SK-N-SH (cell line): ENCODE data around the gene SYNPR. TPM values are rescaled to one million over a fixed set of nuclear protein-coding genes. Genes with fewer than 3 reads are reported as not detected.

Experiments used
- CTCF ChIA-PET: fragments of 300-600, 350-600 bp; formaldehyde crosslinking; extraction: SDS; loops from one replicate; lab custom pipeline; 2021; lab: Yijun Ruan, JAX
- POLR2A ChIA-PET: fragments of 350-600 bp; sonication (Branson Sonifier 250); formaldehyde crosslinking; extraction: SDS; loops from one replicate; lab custom pipeline; 2020; ENCODE audit warnings: antibody characterized with exemption, inconsistent platforms; lab: Yijun Ruan, JAX
- DNase-seq: peaks from one replicate; pipeline ENCODE4 v3.0.0; 2012
- H2AFZ ChIP-seq: fragments of 200-600 bp; sonication (generic); 2 replicates; pipeline ENCODE4 v1.8.1; 2016; ENCODE audit warnings: antibody characterized with exemption, mild to moderate bottlenecking, low read depth
- H3F3A ChIP-seq: fragments of 200-600 bp; sonication (generic); replicated peaks from 2 replicates; pipeline ENCODE3; 2016; ENCODE audit warnings: antibody characterized with exemption, mild to moderate bottlenecking; ENCODE audit not compliant: insufficient read depth
- H3K27ac ChIP-seq, 2 experiments: fragments of 200-500 bp in 1 of 2; fragments of 200-600 bp in 1 of 2; sonication (Bioruptor generic) in 1 of 2; sonication (generic), shearing (Covaris generic) in 1 of 2; 2 replicates each; pipeline versions ENCODE4 v1.5.1 to v1.6.1; 2014 to 2016; ENCODE audit warnings: low read depth in 2 of 2, inconsistent platforms in 1 of 2, low read length in 1 of 2, mild to moderate bottlenecking in 1 of 2, mixed read lengths in 1 of 2
- H3K27me3 ChIP-seq: fragments of 200-600 bp; sonication (generic), shearing (Covaris generic); 2 replicates; pipeline ENCODE4 v1.6.1; 2016; ENCODE audit warnings: mixed run types; ENCODE audit not compliant: insufficient read depth
- H3K36me3 ChIP-seq, 2 experiments: fragments of 200-500 bp in 1 of 2; fragments of 200-600 bp in 1 of 2; sonication (Bioruptor generic) in 1 of 2; sonication (generic) in 1 of 2; replicated peaks in 1 of 2; 2 replicates each; pipeline versions ENCODE3 to v1.5.1; 2014 to 2016; ENCODE audit warnings: low read length in 1 of 2, mild to moderate bottlenecking in 1 of 2; ENCODE audit not compliant: insufficient read depth in 2 of 2, control insufficient read depth in 1 of 2
- H3K4me1 ChIP-seq, 2 experiments: fragments of 200-500 bp in 1 of 2; fragments of 200-600 bp in 1 of 2; sonication (Bioruptor generic) in 1 of 2; sonication (generic), shearing (Covaris generic) in 1 of 2; 2 replicates each; pipeline versions ENCODE4 v1.5.1 to v1.6.1; 2014 to 2016; ENCODE audit warnings: low read depth in 1 of 2, low read length in 1 of 2, mixed run types in 1 of 2; ENCODE audit not compliant: insufficient read depth in 2 of 2, control insufficient read depth in 1 of 2
- H3K4me2 ChIP-seq: fragments of 200-600 bp; sonication (generic), shearing (Covaris generic); 2 replicates; pipeline ENCODE4 v1.6.1; 2017; ENCODE audit warnings: mixed run types
- H3K4me3 ChIP-seq, 2 experiments: fragments of 200-500 bp in 1 of 2; fragments of 200-600 bp in 1 of 2; sonication (Bioruptor generic) in 1 of 2; sonication (generic), shearing (Covaris generic) in 1 of 2; 2 replicates each; pipeline versions ENCODE4 v1.5.1 to v1.8.1; 2014 to 2016; ENCODE audit warnings: low read depth in 2 of 2, inconsistent platforms in 1 of 2, low read length in 1 of 2, mild to moderate bottlenecking in 1 of 2, mixed read lengths in 1 of 2, moderate library complexity in 1 of 2
- H3K79me2 ChIP-seq: fragments of 200-600 bp; sonication (generic); 2 replicates; pipeline ENCODE4 v1.8.1; 2017; ENCODE audit warnings: mild to moderate bottlenecking; ENCODE audit not compliant: insufficient read depth
- H3K9ac ChIP-seq: fragments of 200-600 bp; sonication (generic); 2 replicates; pipeline ENCODE4 v1.6.1; 2017; ENCODE audit warnings: mixed run types
- H3K9me2 ChIP-seq: fragments of 200-600 bp; sonication (generic); 2 replicates; pipeline ENCODE4 v1.6.1; 2017; ENCODE audit warnings: mixed run types
- H3K9me3 ChIP-seq: fragments of 200-600 bp; sonication (generic); 2 replicates; pipeline ENCODE4 v1.6.1; 2017; ENCODE audit warnings: mixed run types, mild to moderate bottlenecking, moderate library complexity
- H4K20me1 ChIP-seq: fragments of 200-600 bp; sonication (generic); 2 replicates; pipeline ENCODE4 v1.6.1; 2017; ENCODE audit warnings: mild to moderate bottlenecking, mixed run types; ENCODE audit not compliant: insufficient read depth
- CTCF ChIP-seq: fragments of 200-600 bp; sonication (generic); IDR thresholded peaks from 2 replicates; pipeline ENCODE4 v1.6.1; 2017; ENCODE audit warnings: antibody characterized with exemption, mild to moderate bottlenecking, moderate library complexity
- ELF1 ChIP-seq: IDR thresholded peaks from 2 replicates; pipeline ENCODE4 v1.4.0; 2012
- EZH2phosphoT487 ChIP-seq: fragments of 200-600 bp; sonication (generic); IDR thresholded peaks from 2 replicates; pipeline ENCODE4 v1.6.1; 2017; ENCODE audit warnings: low read depth, mixed run types, mild to moderate bottlenecking, antibody characterized with exemption, moderate library complexity, borderline replicate concordance
- FOSL2 ChIP-seq: IDR thresholded peaks from 2 replicates; pipeline ENCODE4 v1.4.0; 2012; ENCODE audit warnings: low read depth, mild to moderate bottlenecking, moderate library complexity, borderline replicate concordance
- FOXJ3 ChIP-seq: sonication (generic); formaldehyde crosslinking; IDR thresholded peaks from 2 replicates; pipeline ENCODE4 v1.5.1; 2020; ENCODE audit warnings: mild to moderate bottlenecking, missing genetic modification reagents
- GATA2 ChIP-seq: sonication (generic); formaldehyde crosslinking; IDR thresholded peaks from 2 replicates; pipeline ENCODE4 v1.5.0; 2020; ENCODE audit warnings: mild to moderate bottlenecking, missing genetic modification reagents
- IRF3 ChIP-seq: fragments of 150-350 bp; IDR thresholded peaks from 2 replicates; pipeline ENCODE4 v1.6.1; 2016; ENCODE audit warnings: mild to moderate bottlenecking, low read depth, low read length
- JUND ChIP-seq: IDR thresholded peaks from 2 replicates; pipeline ENCODE4 v1.4.0; 2012
- MAX ChIP-seq: IDR thresholded peaks from 2 replicates; pipeline ENCODE4 v1.4.0; 2012; ENCODE audit warnings: low read depth
- PBX3 ChIP-seq: IDR thresholded peaks from 2 replicates; pipeline ENCODE4; 2012
- POLR2AphosphoS5 ChIP-seq: IDR thresholded peaks from 2 replicates; pipeline ENCODE4 v1.6.1; 2012; ENCODE audit warnings: low read depth, low read length
- RFX5 ChIP-seq: IDR thresholded peaks from 2 replicates; pipeline ENCODE4 v1.6.1; 2012; ENCODE audit warnings: mild to moderate bottlenecking, improper control_type of control experiment, low read length
- SIN3A ChIP-seq: IDR thresholded peaks from 2 replicates; pipeline ENCODE4 v1.6.1; 2012; ENCODE audit warnings: low read depth, mild to moderate bottlenecking, low read length, moderate library complexity, borderline replicate concordance
- SMC3 ChIP-seq: IDR thresholded peaks from 2 replicates; pipeline ENCODE4 v1.6.1; 2012; ENCODE audit warnings: low read depth, low read length, improper control_type of control experiment
- TCF12 ChIP-seq: IDR thresholded peaks from 2 replicates; pipeline ENCODE4 v1.4.0; 2012
- TEAD4 ChIP-seq: IDR thresholded peaks from 2 replicates; pipeline ENCODE4 v1.4.0; 2012; ENCODE audit warnings: mild to moderate bottlenecking, borderline replicate concordance; ENCODE audit not compliant: insufficient read depth
- USF1 ChIP-seq: IDR thresholded peaks from 2 replicates; pipeline ENCODE4 v1.4.0; 2012; ENCODE audit warnings: low read depth, borderline replicate concordance
- USF2 ChIP-seq: fragments of 150-350 bp; IDR thresholded peaks from 2 replicates; pipeline ENCODE4 v1.6.1; 2017; ENCODE audit warnings: antibody characterized with exemption, low read length, low read depth, borderline replicate concordance
- YY1 ChIP-seq: IDR thresholded peaks from 2 replicates; pipeline ENCODE4 v1.4.0; 2012; ENCODE audit warnings: low read depth, mild to moderate bottlenecking
- WGBS: methylation state at CpG from one replicate; pipeline ENCODE4 v1.1.6; 2017; ENCODE audit warnings: low lambda C conversion rate; 5-methylcytosine and 5-hydroxymethylcytosine counted together
- polyA plus RNA-seq, 3 experiments: library from polyadenylated mRNA; depleted of rRNA; stranded (reverse); fragments of >200 nt; gene quantifications; 2 replicates each; pipeline ENCODE4 v1.2.3, GENCODE V29; 2012
- TF ChIP-seq, protein P1 (sequence below): IDR thresholded peaks from 2 replicates; pipeline ENCODE4 v1.4.0; 2012; ENCODE audit warnings: low read depth, borderline replicate concordance

Gene SYNPR
- polyA plus RNA-seq, 1 of the 3 experiments (the other 2 are of a cell fraction): not detected

GRCh38 chr3:63635186-63635585 lies 357.1 kb downstream of the SYNPR start:
- H2AFZ ChIP-seq: no peak overlapping the region
- no peaks in the 10 kb centered on the region; the same call in 1 of the 2 replicates for H3K27me3 ChIP-seq
- CTCF ChIA-PET: interaction anchor here (1.1 kb wide), 1 partner anchor 183 kb away, joined by 3 read pairs; no protein-coding TSS in a partner anchor
- 56% methylated on average over 3 of the region's 3 CpGs for WGBS
- TF ChIP-seq TEAD4: no peak
- no peak for TF ChIP-seq ELF1
- no peak for TF ChIP-seq FOSL2
- TF ChIP-seq, protein P1, sequence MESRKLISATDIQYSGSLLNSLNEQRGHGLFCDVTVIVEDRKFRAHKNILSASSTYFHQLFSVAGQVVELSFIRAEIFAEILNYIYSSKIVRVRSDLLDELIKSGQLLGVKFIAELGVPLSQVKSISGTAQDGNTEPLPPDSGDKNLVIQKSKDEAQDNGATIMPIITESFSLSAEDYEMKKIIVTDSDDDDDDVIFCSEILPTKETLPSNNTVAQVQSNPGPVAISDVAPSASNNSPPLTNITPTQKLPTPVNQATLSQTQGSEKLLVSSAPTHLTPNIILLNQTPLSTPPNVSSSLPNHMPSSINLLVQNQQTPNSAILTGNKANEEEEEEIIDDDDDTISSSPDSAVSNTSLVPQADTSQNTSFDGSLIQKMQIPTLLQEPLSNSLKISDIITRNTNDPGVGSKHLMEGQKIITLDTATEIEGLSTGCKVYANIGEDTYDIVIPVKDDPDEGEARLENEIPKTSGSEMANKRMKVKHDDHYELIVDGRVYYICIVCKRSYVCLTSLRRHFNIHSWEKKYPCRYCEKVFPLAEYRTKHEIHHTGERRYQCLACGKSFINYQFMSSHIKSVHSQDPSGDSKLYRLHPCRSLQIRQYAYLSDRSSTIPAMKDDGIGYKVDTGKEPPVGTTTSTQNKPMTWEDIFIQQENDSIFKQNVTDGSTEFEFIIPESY: no peak
- no peak for TF ChIP-seq USF2
- TF ChIP-seq FOXJ3 (CRISPR knock-in tag): no peak
- no peak for TF ChIP-seq USF1
- TF ChIP-seq RFX5: no peak
- TF ChIP-seq YY1: no peak
- TF ChIP-seq GATA2 (CRISPR knock-in tag): no peak
- no peak for TF ChIP-seq MAX
- TF ChIP-seq JUND: no peak
- H3K9me3 ChIP-seq: no peaks in the 10 kb centered on the region; the same call in 1 of the 2 replicates
- H3K4me3 ChIP-seq: no peak overlapping the region
- H3K27ac ChIP-seq: no peak overlapping the region
- no peaks in the 10 kb centered on the region for H3K4me1 ChIP-seq
- no peaks in the 10 kb centered on the region for H3F3A ChIP-seq
- H3K79me2 ChIP-seq: no peaks in the 10 kb centered on the region
- no peak for DNase-seq
- H3K9ac ChIP-seq: no peak overlapping the region
- no peaks in the 10 kb centered on the region for H4K20me1 ChIP-seq
- H3K36me3 ChIP-seq: no peaks in the 10 kb centered on the region
- POLR2A ChIA-PET: no interaction called here
- no peak overlapping the region for H3K4me2 ChIP-seq
- no peaks in the 10 kb centered on the region for H3K9me2 ChIP-seq

DNA sequence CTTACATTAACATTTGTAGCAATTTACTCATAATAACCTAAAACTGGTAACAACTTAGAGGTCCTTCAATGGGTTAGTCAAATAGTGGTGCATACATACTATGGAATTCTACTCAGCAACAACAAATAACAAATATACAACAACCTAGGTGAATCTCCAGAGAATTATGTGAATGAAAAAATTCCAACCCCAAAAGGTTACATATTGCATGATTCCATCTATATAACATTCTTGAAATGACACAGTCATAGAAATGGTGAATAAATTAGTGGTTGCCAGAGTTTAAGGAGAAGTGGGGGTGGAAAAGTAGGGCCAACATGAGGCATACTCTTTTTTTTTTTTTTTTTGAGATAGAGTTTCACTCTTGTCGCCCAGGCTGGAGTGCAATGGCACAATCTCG lies 361.7 kb downstream of the SYNPR start:
- Histone ChIP-seq H4K20me1 (no peaks in the 10 kb centered on the region), H2AFZ (no peak overlapping the region), H3F3A (no peaks in the 10 kb centered on the region), H3K36me3 (no peaks in the 10 kb centered on the region), H3K27me3 (no peaks in the 10 kb centered on the region), H3K4me3 (no peak overlapping the region), H3K9ac (no peak overlapping the region), H3K9me3 (no peaks in the 10 kb centered on the region; the same call in 1 of the 2 replicates), H3K9me2 (no peaks in the 10 kb centered on the region), H3K79me2 (no peaks in the 10 kb centered on the region), H3K4me2 (no peak overlapping the region), H3K27ac (no peak overlapping the region), H3K4me1 (no peaks in the 10 kb centered on the region)
- 56% methylated on average over 2 of the region's 2 CpGs for WGBS
- DNase-seq: no peak
- CTCF ChIA-PET: no interaction called here
- POLR2A ChIA-PET: no interaction called here
- TF ChIP-seq PBX3 (no peak), YY1 (no peak), SIN3A (no peak), POLR2AphosphoS5 (no peak), MAX (no peak), SMC3 (no peak), CTCF (no peak), IRF3 (no peak), EZH2phosphoT487 (no peak), TCF12 (no peak), TEAD4 (no peak), JUND (no peak)
